SK-N-DZ (cell line): ENCODE measurements around the gene SECTM1.
"Not testable (repeated sequence)": the region's sequence is repeated elsewhere in the genome, so short reads cannot be mapped to it uniquely, and the experiment has no call there.

Source experiments
- DNase-seq: peaks from one replicate; pipeline ENCODE4 v3.0.0-alpha.2; 2015; ENCODE audit warnings: low spot score

The SECTM1 gene

DNA sequence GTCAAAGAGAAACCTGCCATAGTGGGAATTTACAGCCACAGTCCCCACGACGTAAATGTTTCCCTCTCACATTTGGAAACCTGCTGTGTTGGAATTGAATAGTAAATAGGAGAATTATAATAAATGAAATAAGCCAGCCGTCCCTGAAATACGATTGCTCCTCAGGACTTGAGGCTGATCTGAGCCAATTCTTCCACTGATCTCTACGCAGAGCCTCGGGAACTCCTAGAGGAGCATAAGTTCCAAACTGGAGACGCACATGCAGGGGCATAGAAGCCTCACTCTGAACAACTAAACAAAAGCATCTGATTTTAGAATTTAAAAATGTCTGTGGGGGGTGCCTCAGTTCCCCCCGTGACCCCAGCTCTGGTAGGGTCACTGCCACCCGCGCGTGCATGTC lies 15.3 kb upstream of the SECTM1 start:
- DNase-seq = no peak

DNA sequence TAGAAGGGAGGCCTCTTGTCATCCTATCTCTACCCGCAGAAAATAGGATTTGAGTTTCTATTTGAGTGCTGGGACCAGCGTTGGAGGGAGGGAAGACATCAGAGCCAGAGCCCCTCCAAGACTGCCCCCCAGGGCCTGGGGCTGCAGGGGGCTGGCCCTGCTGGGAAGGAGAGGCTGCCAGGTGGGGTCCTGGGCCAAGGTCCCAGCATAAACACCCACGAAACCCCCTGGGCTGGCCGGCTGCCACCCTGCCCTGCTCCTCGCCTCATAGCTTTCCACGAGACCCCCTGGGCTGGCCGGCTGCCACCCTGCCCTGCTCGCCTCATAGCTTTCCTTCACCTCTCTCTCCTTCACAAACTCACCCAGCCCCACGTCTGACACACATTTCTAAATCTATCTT lies 14.9 kb upstream of the SECTM1 start:
- no peak for DNase-seq

DNA sequence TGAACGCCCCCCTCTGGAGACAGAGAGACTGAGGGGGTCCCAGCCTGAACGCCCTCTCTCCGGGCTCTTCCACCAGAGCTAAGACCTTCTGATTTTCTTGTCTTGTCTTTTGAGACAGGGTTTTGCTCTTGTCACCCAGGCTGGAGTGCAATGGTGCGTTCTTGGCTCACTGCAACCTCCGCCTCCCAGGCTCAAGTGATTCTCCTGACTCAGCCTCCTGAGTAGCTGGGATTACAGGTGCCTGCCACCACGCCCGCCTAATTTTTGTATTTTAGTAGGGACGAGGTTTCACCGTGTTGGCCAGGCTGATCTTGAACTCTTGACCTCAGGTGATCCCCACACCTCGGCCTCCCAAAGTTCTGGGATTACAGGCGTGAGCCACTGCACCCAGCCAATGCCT lies 14.4 kb upstream of the SECTM1 start:
- DNase-seq = not testable (repeated sequence)

DNA sequence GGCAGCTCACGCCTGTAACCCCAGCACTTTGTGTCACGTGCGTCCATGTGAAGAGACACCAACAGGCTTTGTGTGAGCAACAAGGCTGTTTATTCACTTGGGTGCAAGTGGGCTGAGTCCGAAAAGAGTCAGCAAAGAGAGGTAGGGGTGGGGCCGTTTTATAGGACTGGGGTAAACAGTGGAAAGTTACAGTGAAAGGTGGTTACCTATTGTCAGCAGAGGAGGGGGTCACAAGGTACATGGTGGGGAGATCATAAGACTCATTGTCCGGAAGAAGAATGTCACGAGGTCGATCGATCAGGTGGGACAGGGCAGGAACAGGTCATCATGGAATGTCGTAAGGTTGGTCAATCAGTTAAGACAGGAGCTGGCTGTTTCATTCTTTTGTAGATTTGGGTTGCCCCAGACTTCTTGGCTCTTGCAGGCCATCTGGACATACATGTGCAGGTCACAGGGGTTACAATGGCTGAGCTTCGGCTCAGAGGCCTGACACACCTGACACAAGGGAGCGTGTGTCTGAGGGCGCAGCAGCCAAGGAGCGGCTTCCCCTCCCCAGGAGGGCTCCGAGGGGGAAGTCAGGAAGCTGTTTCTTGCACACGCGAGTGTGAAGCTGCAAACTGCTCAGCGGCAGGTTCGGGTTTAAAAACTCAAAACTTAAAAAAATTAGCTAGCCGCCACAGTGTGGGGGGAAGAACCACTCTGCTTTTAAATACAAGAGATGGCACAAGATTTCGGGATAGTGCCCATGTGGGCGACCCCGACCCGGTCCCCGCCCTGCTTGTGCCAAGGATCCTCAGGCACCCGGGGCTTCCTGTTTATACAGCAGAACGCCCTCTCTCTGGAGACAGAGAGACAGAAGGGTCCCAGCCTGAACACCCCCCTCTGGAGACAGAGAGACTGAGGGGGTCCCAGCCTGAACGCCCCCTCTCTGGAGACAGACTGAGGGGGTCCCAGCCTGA lies 13.1 kb upstream of the SECTM1 start:
- no peak for DNase-seq

- DNase-seq = no peak
Measured at GRCh38 chr17:82345151-82345976, 11.8 kb upstream of the SECTM1 start.

DNA sequence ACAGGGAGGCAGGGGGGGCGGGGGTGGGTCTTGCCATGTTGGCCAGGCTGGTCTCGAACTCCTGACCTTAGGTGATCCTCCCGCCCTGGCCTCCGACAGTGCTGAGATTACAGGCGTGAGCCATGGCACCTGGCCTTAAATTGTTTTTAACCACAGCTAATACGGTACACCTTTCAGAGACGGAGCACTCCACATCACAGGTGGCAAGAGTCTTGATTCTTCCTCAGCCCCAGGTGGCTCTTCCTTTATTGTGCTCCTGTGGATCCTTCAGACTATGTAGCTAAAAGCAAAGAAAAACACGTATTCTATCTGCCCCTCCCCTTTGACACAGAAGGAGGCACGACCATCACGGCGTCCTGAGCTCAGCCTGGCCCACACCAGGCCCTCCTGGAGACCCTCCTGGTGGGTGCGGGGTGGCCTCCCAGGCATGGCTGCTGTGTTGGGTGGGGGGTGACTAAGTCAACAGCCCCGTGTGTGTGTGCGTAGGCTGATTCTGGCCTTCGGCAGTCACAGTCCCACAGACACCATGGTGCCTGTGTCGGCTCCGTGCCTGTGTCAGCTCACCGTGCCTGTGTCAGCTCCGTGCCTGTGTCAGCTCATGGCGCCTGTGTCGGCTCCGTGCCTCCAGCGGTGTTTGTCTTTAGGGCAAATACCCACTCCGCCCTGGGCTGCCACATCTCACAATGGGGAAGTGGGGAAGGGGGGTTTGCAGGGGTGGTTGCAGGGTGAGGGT lies 10.8 kb upstream of the SECTM1 start:
- DNase-seq = no peak

DNA sequence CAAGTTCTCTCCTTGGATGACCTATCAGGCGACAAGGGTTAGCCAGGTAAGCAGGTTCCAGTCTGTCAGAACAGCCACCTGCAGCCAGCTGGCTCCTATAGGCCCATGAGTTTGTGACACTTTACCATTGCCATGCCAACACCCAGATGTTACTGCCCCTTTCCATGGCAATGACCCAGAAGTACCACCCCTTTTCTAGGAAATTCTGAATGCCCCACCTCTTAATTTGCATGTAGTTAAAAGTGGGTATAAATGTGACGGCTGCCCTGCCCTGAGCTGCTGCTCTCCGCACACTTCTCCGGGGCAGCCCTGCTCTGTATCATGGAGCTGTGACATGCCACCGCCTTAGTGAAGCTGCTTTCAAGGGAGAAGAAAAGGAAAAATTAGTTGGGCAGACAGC lies 10.0 kb upstream of the SECTM1 start:
- no peak for DNase-seq

- DNase-seq = no peak
Measured at GRCh38 chr17:82342361-82343079, 9.0 kb upstream of the SECTM1 start.

- no peak for DNase-seq
Measured at GRCh38 chr17:82339634-82340580, 6.3 kb upstream of the SECTM1 start.

DNA sequence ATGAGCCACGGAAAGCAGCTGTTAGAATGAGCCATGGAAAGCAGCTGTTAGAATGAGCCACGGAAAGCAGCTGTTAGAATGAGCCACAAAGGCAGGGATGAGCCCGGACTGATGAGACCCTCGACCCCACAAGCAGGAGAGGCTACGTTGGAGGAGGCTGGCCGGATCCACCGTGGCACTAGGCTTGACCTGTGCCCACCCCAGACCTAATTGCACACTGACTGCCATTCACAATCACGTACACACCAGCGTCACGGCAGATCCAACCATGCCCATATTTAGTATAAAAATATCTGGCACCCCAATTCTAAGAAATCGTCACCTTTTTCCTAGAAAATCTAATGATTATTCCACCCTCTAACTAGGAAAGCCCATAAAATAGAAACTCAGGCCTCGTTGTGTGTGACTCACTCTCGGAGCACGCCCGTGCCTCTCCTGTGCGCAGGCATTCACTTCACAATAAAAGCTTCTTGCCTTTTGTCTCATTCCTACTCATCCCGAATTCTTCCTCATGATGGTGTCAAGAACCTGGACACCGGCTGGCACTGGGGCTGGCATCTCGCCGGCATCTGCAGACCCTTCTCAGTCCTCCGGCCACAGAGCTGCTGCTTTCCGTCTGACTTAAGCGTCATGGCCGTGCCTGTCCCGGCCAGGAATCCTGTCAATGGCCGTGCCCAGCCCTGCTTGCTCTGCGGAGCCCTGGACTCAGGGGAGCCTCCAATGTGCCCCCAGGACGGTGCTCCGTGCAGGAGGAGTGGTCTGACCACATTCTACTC lies 5.5 kb upstream of the SECTM1 start:
- no peak for DNase-seq

GRCh38 chr17:82334622-82335394 lies 1.2 kb upstream of the SECTM1 start:
- no peak for DNase-seq

DNA sequence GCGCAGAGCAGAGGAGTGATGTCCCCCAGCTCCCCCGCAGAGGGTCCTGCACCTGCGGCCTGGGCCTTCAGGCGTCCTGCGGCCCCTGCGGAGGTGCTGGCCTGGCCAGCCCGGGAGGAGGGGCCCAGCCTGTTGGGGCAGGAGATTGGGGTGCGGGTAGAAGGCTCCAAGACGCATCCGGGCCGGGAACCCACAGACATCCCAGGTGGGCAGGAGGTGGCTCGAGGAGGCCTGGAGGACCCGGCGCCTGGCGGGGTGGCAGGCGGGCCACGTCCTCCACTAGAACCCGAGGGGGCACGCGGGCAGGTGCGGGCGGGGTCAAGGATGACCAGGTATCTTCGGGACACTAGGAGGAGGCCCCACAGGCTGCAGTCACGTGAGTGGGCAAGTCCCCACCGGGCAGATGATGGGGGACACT lies 647 bp upstream of the SECTM1 start:
- DNase-seq = no peak

DNA sequence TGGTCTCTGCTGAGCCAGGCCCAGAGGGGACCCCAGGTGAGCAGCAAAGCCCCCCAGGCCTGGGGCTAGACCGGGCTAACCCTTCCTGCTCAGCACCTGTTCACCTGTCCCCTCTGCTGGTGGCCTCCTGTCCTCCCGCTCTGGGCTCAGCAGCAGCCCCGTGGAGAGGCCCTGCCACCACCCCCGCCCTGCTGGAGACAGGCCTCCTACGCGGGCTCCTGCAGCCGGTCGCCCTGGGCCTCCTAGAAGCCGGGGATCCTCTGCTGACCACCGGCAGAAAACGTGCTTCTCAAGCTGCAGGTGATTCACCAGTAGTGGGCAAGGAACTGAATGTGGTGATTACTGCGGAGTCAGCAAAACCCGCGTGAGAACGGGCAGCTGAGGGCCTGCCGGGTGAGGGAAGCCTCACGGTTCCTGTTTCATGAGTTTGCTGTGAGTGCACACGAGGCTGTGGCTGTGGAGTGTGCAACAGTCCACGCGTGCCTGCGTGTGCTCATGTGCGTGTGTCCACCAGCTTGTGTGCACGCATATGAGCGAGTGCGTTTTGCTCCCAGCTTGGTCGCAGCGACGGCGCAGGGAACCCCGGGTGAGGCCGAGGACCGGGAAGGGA lies 792 bp downstream of the SECTM1 start:
- DNase-seq = no peak

DNA sequence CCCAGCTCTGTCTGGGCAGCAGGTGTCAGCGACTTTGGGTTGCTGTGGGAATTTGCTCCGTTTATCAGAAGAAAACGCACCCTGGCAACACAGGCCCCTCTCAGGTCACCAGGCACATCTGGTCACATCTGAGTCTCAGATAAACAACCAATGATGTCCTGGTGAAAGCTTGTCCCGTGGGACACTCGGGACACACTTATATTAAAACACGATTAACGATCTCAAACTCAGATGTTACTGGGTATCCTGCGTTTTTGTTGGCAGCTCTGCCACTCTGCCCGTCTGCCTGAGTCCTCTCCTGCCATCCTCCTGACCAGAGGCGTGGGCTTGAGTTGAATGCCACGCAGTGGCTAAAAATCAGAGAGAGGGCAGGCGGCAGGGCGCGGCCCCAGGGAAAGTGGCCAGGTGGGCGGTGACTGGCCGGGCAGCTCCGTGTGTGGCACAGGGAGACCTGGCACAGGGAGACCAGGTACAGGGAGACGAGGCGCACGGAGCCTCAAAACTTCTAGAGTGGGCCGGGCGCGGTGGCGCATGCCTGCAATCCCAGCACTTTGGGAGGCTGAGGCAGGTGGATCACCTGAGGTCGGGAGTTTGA lies 2.1 kb downstream of the SECTM1 start:
- no peak for DNase-seq

DNA sequence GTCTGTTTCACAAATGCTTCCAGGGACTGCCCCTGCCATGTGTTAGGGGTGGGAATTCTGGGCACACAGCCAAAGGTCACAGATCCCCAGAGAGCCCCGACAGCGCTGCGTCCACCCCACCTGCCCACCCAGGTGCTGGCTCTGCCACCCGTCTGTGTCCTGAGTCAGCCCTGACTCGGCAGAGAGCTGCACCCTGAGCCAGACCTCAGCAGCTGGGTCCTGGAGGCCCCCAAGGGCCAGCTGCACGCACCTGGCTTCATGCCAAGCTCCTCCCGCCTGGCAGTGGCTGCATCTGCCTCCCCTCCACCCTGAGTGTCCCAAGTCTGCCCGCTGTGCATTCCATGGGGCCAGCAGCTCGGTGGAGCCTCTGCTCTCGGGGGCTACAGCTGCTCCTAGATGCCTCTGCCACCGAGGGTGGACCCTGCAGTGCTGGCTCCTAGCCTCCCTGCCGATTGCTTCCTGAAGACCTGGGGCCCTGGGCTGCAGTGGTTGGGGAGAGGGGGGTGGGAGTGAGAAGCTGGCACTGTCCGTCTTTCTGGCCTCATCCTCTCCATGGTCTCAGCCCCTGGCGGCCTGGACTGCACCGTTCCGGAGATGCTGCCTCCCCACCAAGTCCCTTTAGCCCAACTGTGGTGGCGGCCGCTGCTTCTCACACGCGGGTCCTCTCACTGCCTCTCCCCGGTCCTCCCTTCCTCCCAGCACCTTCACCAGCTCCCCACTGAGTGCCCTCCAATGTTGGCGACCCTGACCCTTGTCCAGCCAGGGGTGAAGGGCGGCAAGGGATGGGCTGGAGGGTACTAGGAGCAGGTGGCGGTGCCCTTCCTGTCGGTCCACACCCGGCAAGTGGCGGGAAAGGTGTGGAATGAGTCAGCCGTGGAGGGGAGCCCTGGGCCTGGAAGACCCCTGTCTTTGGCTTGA lies 3.0 kb downstream of the SECTM1 start:
- DNase-seq = peak; percentile 74

DNA sequence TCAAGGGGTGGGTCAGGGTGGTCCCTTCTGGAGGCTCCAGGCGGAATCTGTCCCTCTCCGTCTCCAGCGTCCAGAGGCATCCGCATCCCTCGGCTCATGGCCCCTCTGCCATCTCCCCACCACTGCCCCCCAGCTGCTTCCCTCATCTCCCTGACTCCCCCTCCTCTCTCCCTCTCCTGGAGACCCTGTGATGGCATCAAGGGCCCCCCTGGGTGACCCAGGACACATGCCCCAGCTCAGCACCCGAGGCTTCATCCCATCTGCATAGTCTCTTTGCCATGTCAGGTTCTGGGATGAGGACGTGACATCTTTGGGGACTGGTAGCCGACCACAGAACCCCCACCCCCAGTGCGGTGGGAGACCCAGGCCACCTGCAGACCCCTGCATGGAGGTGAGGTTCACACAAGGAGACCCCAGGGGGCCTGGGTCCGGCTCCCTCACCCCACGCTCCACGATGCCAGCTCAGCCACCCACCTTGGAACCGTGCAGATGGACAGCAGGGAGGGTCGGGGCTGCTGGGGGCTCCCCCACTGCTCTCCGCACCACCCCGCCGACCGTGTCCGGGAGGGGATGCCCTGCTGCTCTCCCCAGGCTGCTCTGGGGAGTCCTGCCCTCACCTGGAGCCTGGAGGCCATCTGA lies 3.8 kb downstream of the SECTM1 start:
- no peak for DNase-seq
